Measurements from ENCODE around the gene STK39.
"Not testable (repeated sequence)": the region's sequence is repeated elsewhere in the genome, so short reads cannot be mapped to it uniquely, and the experiment has no call there.

Gene STK39

GRCh38 chr2:168137510-168138180, 109.8 kb downstream of the STK39 start:
- no peak for DNase-seq (ENCODE audit: low read depth)

GRCh38 chr2:168136392-168136977, 110.9 kb downstream of the STK39 start:
- DNase-seq (ENCODE audit: low read depth) = no peak

- DNase-seq (ENCODE audit: low read depth) = no peak
Observed at GRCh38 chr2:168135630-168136029, 111.8 kb downstream of the STK39 start.

DNA sequence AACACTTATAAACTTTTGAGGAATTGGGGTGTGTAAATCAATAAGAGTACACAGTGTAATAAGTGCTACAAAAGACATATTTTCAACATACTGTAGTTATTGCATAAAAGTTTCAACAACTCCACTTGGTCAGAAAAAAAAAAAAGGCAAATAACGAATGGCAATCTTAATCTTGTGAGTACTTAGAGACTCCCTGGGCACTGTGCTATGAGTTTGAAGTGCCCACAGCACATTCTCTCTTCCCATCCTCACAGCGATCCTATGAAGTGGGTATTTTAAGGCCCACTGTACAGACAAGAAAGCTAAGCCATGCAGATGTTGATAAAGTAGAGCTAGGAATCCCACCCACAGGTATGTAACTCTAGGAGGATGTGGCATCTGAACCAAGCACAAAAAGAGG, 112.3 kb downstream of the STK39 start:
- DNase-seq (ENCODE audit: low read depth) = no peak

DNA sequence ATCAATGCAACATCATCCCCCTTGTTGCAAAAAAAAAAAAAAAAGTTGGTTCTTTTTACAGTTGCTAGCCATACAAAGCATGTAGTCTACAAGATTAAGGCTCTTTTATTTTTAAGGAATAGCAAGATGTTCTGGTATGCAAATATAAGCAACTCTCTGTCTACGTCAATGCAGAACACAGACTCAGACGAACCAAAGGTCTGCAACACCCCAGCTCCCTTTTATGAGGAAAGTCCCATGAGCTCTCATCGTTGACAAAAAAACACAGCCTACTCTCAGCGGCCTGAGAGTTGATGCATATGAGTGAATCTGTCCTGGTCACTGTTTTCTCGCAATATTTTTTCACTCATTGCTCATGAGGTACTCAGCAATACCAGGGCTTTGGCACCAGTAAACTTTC, 112.9 kb downstream of the STK39 start:
- no peak for DNase-seq (ENCODE audit: low read depth)

- DNase-seq (ENCODE audit: low read depth) = no peak
Observed at GRCh38 chr2:168132389-168132788, 115.0 kb downstream of the STK39 start.

DNA sequence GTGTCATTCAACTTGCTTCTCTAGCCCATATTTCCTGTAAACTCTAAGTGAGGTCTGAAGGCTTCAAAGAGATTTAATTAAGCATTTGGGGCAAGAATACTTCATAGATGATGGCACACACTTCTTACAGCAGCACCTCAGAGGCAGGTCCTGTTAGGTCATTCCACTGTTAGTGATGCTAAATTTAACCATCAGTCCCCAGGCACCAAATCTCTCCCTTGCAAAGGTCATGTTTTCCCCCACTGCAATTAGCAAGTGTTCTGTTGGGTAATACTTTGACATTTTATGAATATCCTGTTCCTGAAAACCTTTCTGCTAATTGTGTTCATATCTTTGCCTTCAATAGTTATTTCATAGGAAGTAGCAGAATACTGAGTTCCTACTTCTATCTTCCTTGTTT, 117.0 kb downstream of the STK39 start:
- no peak for DNase-seq (ENCODE audit: low read depth)

DNA sequence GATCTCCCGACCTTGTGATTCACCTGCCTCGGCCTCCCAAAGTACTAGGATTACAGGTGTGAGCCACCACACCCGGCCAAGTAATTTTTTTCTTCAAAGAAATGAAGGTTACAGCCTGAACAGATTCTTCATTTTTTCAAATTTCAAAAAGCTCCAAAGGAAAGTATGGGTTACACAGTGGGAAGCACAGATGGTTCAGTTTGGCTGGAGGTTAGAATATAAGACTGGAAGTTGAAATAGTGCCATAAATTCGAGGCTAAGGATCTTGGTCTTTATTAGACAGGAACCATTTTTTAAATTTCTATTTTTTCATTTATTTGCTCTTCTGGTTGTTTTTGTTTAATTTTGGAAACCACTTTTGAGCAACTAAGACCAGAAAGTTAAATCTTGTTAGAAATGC, 120.0 kb downstream of the STK39 start:
- no peak for DNase-seq (ENCODE audit: low read depth)

- DNase-seq (ENCODE audit: low read depth) = not testable (repeated sequence)
Observed at GRCh38 chr2:168122210-168122609, 125.2 kb downstream of the STK39 start.

- DNase-seq (ENCODE audit: low read depth) = no peak
Observed at GRCh38 chr2:168120730-168121129, 126.7 kb downstream of the STK39 start.

GRCh38 chr2:168120310-168120709, 127.1 kb downstream of the STK39 start:
- no peak for DNase-seq (ENCODE audit: low read depth)

GRCh38 chr2:168119515-168120141, 127.8 kb downstream of the STK39 start:
- peak; percentile 8 for DNase-seq (ENCODE audit: low read depth)

DNA sequence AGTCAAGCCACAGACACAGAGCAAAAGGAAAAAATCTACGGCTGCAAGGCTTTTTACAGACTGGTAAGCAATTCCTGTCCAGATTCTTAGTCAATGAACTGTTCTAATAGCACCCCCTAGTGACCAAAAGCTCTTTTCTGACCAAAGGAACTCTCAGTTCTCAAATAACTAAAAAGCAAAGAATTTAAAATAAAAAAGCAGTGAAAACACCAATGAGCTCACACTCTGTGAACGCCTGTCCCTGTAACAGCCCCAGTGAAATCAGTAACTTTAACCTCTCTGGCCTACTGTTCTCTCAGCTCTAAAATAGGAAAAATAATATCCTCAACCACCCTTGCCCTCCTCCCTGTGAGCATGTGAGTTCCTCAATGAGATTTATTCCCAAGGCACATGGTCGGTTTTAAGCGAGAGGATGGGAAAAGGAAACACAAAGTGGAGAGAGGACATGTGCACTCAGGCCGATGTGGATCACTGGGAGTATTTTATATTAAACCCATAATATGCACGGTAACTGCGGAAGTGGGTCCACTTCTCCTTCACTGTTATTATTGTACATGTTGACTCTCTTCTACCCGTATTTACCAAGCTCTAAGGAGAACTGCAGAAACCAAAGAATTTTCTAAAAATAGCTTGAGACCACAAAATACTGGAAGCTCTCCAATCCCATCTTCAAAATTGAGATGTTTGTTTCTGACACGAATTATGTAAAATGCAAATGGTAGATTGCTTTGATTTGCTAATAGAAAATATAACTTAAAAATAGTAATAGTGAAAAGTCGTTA, 128.5 kb downstream of the STK39 start:
- no peak for DNase-seq (ENCODE audit: low read depth)

DNA sequence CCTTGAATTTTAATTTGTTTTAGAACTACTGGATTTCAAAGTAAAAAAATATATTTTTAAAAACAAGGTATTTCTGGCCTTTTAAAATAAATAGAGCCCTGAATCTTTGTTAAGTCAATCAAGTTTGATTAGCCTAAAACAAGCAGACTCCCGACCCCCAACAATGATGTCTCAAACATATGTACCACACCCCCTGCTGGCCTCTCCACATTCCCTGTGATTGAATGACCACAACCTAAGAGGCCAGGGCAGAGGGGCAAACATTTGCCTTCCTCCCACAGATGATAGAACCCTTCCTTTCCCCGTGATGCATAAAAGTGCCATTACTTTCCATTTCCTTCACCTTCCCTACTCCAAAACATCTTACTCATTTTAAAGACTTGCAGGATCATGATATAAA, 130.9 kb downstream of the STK39 start:
- no peak for DNase-seq (ENCODE audit: low read depth)

- no peak for DNase-seq (ENCODE audit: low read depth)
Observed at GRCh38 chr2:168114619-168115018, 132.8 kb downstream of the STK39 start.

DNA sequence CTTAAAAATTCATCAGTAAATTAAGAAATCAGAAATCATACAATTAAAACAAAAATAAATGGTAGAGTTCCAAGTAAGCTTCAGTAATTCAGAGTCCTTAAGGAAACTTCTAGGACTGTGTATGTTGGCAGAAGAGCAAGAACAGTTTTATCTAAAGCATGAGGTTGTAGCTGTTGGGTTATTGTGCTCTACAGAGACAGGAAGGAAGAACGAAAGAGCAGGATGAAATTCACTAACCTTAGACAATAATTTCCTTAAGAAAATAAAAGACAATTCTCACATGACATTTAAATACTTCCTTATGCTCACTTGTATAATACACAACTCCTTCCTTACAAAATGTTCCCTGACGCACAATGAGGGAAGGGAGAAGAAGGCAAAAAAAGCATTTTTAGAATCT, 133.4 kb downstream of the STK39 start:
- no peak for DNase-seq (ENCODE audit: low read depth)

GRCh38 chr2:168107322-168107721, 140.1 kb downstream of the STK39 start:
- no peak for DNase-seq (ENCODE audit: low read depth)

GRCh38 chr2:168105127-168105683, 142.2 kb downstream of the STK39 start:
- DNase-seq (ENCODE audit: low read depth) = no peak

DNA sequence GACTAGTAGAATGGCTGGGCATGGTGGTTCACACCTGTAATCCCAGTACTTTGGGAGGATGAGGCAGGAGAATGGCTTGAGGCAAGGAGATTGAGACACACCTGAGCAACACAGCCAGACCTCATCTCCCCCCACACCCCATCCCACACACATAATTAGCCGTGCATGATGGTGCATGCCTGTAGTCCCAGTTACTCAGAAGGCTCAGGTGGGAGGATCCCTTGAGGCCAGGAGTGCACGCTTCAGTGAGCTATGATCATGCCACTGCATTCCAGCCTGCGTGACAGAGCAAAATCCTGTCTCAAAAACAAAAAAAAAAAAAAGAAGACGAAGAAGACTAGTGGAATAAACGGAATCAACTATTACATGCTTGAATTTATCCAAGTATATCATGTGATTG, 150.0 kb downstream of the STK39 start:
- DNase-seq (ENCODE audit: low read depth) = no peak

DNA sequence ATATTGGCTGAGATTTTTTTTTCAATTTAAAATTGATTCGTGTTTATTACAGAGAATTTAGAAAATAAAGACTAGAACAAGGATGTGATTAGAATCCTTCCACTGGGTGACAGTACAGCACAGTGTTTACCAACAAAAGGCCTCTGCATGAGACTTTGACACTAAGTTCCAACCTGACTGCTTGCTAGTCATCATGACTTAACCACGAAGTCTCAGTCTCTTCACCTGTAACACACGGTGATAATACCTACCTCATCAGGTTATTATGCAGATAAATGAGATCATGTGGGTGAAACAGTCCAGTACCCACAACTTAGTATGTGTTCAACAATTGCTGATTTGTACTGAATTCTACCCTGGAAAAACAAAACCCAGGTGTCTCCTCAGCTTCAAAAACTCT, 151.2 kb downstream of the STK39 start:
- DNase-seq (ENCODE audit: low read depth) = no peak

GRCh38 chr2:168091986-168092385, 155.4 kb downstream of the STK39 start:
- no peak for DNase-seq (ENCODE audit: low read depth)

DNA sequence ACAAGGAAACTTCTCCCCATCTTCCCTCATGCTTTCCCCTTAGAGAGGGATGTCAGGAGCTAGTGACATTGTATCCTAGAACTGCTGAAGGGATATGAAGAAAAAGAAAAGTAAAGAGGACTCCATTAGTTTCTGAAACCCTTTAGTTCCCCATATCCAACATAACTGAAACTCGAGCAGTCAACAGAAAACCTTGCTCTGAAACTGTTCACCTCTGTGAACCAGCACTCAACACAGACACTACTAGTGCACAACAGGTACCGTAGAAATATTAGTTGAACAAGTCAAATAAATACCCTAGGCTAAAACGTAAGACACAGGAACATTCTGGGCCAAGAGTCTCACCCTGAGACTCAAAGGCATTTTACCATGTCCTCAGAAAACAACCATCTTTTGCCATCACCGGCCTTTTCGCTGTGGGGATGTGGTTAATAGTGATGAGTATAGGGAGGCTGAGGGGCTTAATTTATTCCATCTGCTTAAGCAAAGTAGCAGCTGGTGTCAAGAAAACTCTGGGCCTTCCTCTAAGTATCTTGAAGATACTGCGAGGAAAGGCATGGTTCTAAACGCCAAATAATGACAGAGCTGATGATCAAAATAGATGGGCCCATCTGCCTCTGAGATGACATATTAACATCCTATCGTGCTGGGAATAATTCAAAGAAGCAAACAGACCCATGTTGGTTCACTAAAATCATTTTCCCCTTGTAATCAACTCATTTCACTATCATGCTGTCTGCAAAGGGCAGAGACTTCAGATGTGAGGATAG, 156.8 kb downstream of the STK39 start:
- DNase-seq (ENCODE audit: low read depth) = no peak

Data from stimulated activated CD4-positive, alpha-beta T cell treated with anti-CD3 and anti-CD28 coated beads, Interleukin-2, amount 100 ng/mL, for 4 hours (primary cell).